Vagina (tissue), 2 donors: ENCODE data around the gene DOCK2. TPM values are rescaled to one million over a fixed set of nuclear protein-coding genes. Genes with fewer than 3 reads are reported as not detected.

Experiments
- DNase-seq, 2 donors: peaks; one replicate each; pipeline ENCODE4 v3.0.0-alpha.2; 2017; ENCODE audit errors: extremely low spot score in 2 of 2
- H3K27ac ChIP-seq: fragments of 200-600 bp; sonication (generic); one replicate; pipeline ENCODE4 v1.5.1; 2019
- H3K27me3 ChIP-seq: fragments of 200-600 bp; sonication (generic); one replicate; pipeline ENCODE4 v1.5.1; 2019
- H3K36me3 ChIP-seq, 2 donors: fragments of 200-600 bp; sonication (generic); one replicate each; pipeline ENCODE4 v1.5.1; 2017 to 2019
- H3K4me1 ChIP-seq: fragments of 200-600 bp; sonication (generic); one replicate; pipeline ENCODE4 v1.5.1; 2019
- H3K4me3 ChIP-seq, 2 donors: fragments of 200-600 bp; sonication (generic); 1 replicate in 1 of 2; 2 replicates in 1 of 2; pipeline ENCODE4 v1.5.1; 2016 to 2019
- H3K9me3 ChIP-seq: fragments of 200-600 bp; sonication (generic); one replicate; pipeline ENCODE4 v1.5.1; 2019
- POLR2A ChIP-seq, 2 donors: fragments of 450-650 bp; IDR thresholded peaks; one replicate each; pipeline ENCODE4 v1.6.1; 2017; ENCODE audit warnings: antibody characterized with exemption in 2 of 2, mild to moderate bottlenecking in 2 of 2, moderate library complexity in 2 of 2
- POLR2AphosphoS5 ChIP-seq, 2 donors: sonication (generic); formaldehyde crosslinking; IDR thresholded peaks; one replicate each; pipeline ENCODE4 v1.9.0; 2017; ENCODE audit warnings: antibody characterized with exemption in 2 of 2, mild to moderate bottlenecking in 2 of 2, low read depth in 1 of 2; ENCODE audit not compliant: insufficient read depth in 1 of 2
- intact Hi-C: fragments of 100-400 bp; cut with DNase I; formaldehyde crosslinking; loops from one replicate; pipeline ENCODE4 v1.15.1; 2023
- total RNA-seq: library from RNA; depleted of rRNA; stranded (reverse); fragments of >200 nt; gene quantifications from one replicate; pipeline ENCODE4 v1.2.3, GENCODE V29; 2016
- TF ChIP-seq, protein P1 (sequence below), 3 experiments: fragments of 450-650 bp in 2 of 3; fragments of 200-600 bp in 1 of 3; sonication (generic) in 1 of 3; IDR thresholded peaks; one replicate each; pipeline ENCODE4 v1.5.1; 2017 to 2019; ENCODE audit warnings: antibody characterized with exemption in 3 of 3, mild to moderate bottlenecking in 2 of 3, moderate library complexity in 2 of 3

DOCK2 gene
- total RNA-seq, 1 donor from 2014 or later = 18.2 TPM

DNA sequence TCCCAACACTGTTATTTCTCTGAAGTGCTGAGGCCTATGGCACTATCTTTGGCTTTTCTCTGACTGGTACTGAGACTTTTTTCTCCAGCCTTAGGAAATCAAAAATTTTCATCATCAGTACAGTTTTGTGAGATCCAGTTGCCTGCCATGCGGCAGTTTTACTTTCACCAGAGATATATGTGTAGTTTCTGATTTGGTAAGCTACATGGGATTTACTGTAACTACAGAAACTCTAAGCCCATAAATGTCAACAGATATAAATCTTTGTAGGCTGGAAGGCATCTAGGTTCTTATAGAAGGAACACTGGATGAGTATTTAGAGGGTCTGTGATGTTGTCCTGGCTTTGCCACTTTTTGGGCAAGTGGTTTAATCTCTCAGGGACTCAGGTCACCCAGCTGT lies 69.0 kb downstream of the DOCK2 start:
- DNase-seq = no peak
- intact Hi-C loops = loop anchor here (10.0 kb wide), 1 partner anchor 279 kb away; the partner anchor contains the start of gene INSYN2B
- TF ChIP-seq POLR2AphosphoS5 (IDR thresholded peaks at IDR 0.05; ENCODE audit: insufficient read depth in 1 of 2, low read depth in 1 of 2) (no peak), POLR2A (IDR thresholded peaks at IDR 0.05) (no peak)
- TF ChIP-seq, protein P1, sequence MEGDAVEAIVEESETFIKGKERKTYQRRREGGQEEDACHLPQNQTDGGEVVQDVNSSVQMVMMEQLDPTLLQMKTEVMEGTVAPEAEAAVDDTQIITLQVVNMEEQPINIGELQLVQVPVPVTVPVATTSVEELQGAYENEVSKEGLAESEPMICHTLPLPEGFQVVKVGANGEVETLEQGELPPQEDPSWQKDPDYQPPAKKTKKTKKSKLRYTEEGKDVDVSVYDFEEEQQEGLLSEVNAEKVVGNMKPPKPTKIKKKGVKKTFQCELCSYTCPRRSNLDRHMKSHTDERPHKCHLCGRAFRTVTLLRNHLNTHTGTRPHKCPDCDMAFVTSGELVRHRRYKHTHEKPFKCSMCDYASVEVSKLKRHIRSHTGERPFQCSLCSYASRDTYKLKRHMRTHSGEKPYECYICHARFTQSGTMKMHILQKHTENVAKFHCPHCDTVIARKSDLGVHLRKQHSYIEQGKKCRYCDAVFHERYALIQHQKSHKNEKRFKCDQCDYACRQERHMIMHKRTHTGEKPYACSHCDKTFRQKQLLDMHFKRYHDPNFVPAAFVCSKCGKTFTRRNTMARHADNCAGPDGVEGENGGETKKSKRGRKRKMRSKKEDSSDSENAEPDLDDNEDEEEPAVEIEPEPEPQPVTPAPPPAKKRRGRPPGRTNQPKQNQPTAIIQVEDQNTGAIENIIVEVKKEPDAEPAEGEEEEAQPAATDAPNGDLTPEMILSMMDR (IDR thresholded peaks at IDR 0.05) = no peak
- Histone ChIP-seq H3K4me1 (no peaks in the 10 kb centered on the region), H3K27me3 (no peaks in the 10 kb centered on the region), H3K27ac (no peak overlapping the region), H3K4me3 (no peak overlapping the region), H3K36me3 (no peaks in the 10 kb centered on the region), H3K9me3 (no peaks in the 10 kb centered on the region)

DNA sequence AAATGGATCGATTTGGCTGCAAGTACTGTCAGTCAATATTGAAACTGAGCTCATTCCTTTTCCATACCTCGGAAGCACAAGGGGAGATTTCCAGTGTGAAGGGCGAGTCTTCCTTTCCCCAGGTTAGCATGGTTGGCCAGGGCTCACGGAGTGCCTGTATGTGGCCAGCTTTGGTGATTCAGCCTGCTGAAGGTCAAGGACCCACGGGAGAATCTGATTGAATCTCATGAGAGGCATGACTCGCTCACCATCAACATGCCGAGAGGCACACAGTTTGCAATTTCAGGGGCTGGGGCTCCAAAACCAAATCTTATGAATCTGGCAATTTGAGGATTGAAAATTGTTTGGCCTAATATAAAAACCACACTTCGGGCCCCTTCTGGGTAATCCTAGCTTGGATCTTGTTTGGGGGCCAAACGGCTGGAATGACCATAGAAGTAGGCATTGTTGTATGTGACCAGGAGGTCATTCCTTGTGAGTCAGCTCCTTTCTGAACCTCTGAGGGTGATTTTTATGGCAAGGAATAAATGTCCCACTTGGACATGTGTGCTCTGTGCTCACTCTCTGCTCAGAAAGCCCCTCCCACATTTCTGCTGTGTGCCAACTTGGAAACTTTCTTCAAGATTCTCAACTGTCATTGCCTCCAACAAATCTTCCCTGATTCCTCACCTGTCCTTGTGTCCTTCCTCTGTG lies 69.8 kb downstream of the DOCK2 start:
- H3K9me3 ChIP-seq = no peaks in the 10 kb centered on the region
- TF ChIP-seq POLR2A (IDR thresholded peaks at IDR 0.05) = no peak
- no peak for TF ChIP-seq POLR2AphosphoS5 (IDR thresholded peaks at IDR 0.05; ENCODE audit: insufficient read depth in 1 of 2, low read depth in 1 of 2)
- intact Hi-C loops = loop anchor here (10.0 kb wide), 1 partner anchor 278 kb away; the partner anchor contains the start of gene INSYN2B

DNA sequence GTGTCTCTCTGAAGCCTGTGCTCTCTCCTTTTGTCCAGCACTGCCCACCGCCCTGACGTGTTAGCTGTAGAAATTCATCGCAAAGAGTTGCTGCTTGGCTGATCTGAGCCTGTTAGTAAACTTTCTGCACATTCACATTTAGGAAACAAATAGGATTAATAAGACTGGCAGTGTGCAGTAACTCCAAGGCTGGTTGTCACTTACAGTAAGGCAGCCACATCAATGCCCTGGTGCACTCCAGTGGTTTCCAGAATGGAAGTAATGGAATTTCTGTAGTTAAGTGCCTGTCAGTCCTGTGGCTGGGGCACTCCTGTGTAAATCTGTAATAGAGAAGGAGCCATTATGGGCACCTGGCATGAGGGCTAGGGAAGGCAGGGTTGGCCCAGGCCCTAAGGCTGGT lies 70.6 kb downstream of the DOCK2 start:
- intact Hi-C loops = loop anchor here (10.0 kb wide), 1 partner anchor 277 kb away; the partner anchor contains the start of gene INSYN2B

More for the DNA sequence above, 69.8 kb downstream of the DOCK2 start:
- DNase-seq = no peak
- Histone ChIP-seq H3K27ac (no peak overlapping the region), H3K36me3 (no peaks in the 10 kb centered on the region), H3K27me3 (no peaks in the 10 kb centered on the region), H3K4me1 (no peaks in the 10 kb centered on the region), H3K4me3 (no peak overlapping the region)

DNA sequence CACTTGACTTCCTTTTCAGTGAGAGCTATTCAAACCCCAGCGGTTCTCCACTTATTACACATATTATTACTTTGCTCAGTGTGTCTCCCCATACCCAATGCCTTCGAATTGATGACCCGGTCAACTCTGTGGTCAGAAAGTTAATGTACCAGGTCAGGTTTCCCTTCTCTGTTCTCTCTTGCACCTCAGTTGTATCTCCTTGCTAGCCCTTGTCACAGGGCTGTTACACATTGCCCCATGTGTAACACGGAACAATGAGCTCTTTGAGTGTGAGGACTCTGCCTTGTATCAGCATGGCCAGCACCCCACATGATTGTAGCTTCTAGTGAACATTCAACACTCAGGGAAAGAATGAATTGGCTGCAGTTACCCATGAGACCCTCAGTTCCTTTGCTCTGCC lies 73.6 kb downstream of the DOCK2 start:
- TF ChIP-seq, protein P1 (IDR thresholded peaks at IDR 0.05) = no peak
- TF ChIP-seq POLR2A (IDR thresholded peaks at IDR 0.05) = no peak
- no peak for TF ChIP-seq POLR2AphosphoS5 (IDR thresholded peaks at IDR 0.05; ENCODE audit: insufficient read depth in 1 of 2, low read depth in 1 of 2)
- H3K4me3 ChIP-seq = no peak overlapping the region
- intact Hi-C loops = no loop called here
- no peaks in the 10 kb centered on the region for H3K27me3 ChIP-seq
- H3K9me3 ChIP-seq = no peaks in the 10 kb centered on the region
- no peak for DNase-seq
- H3K36me3 ChIP-seq = no peaks in the 10 kb centered on the region
- H3K4me1 ChIP-seq = no peaks in the 10 kb centered on the region
- no peak overlapping the region for H3K27ac ChIP-seq

More for the DNA sequence above, 70.6 kb downstream of the DOCK2 start:
- TF ChIP-seq POLR2AphosphoS5 (IDR thresholded peaks at IDR 0.05; ENCODE audit: insufficient read depth in 1 of 2, low read depth in 1 of 2) = no peak
- no peaks in the 10 kb centered on the region for H3K36me3 ChIP-seq
- H3K27me3 ChIP-seq = no peaks in the 10 kb centered on the region
- no peaks in the 10 kb centered on the region for H3K4me1 ChIP-seq
- no peaks in the 10 kb centered on the region for H3K9me3 ChIP-seq
- no peak for DNase-seq
- no peak overlapping the region for H3K4me3 ChIP-seq
- H3K27ac ChIP-seq = no peak overlapping the region

DNA sequence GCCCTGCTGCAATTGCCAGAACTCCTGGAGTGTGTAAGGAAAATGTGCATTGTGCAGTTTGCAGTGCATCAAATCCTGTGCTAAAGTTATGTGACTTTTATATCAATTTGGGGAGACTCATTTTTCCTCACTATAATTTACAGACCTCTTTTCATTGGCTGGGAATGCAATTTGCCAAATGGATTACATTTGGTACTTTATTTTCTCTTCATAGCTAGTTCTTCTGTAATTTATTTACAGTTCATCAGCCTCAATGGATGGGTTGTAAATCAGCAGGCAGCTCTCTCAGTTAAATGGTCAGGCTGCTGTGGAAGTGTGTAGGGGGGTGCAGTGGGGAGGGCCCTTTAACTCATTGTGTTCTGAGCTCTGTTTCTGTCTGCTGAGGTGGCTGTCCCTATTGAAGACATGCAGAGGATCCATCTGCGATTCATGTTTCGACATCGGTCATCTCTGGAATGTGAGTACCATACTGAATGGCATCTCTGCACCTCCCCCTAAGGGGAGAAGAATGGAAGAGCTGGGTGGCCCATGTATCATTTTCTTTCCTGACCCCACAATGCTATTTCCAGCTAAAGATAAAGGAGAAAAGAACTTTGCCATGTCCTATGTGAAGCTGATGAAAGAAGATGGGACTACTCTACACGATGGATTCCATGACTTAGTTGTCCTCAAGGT lies 74.6 kb downstream of the DOCK2 start:
- H3K9me3 ChIP-seq = no peaks in the 10 kb centered on the region
- DNase-seq = no peak
- no peak for TF ChIP-seq POLR2A (IDR thresholded peaks at IDR 0.05)
- TF ChIP-seq, protein P1 (IDR thresholded peaks at IDR 0.05) = no peak
- TF ChIP-seq POLR2AphosphoS5 (IDR thresholded peaks at IDR 0.05; ENCODE audit: insufficient read depth in 1 of 2, low read depth in 1 of 2) = no peak
- H3K36me3 ChIP-seq = no peaks in the 10 kb centered on the region
- intact Hi-C loops = no loop called here
- H3K27me3 ChIP-seq = no peaks in the 10 kb centered on the region
- no peak overlapping the region for H3K4me3 ChIP-seq
- H3K4me1 ChIP-seq = no peaks in the 10 kb centered on the region
- H3K27ac ChIP-seq = no peak overlapping the region

DNA sequence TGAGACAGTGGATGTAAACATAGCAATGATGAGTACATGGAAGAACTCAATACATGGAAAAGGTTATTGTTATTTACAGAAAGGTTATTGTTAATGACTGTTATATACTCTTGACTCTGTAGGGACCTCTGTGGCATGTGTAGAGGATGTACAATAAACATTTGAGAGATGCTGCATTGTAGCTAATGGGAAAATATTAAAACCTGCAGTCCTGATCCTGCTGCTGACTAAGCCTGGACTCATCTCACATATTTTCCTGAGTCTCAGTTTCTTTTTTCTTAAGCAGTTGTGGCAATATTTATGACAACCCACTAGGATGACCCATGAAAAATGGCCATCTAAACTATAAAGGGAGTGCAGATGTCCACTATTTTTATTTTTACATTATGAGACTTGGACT lies 75.4 kb downstream of the DOCK2 start:
- Histone ChIP-seq H3K4me3 (no peak overlapping the region), H3K4me1 (no peaks in the 10 kb centered on the region), H3K9me3 (no peaks in the 10 kb centered on the region), H3K36me3 (no peaks in the 10 kb centered on the region), H3K27ac (no peak overlapping the region), H3K27me3 (no peaks in the 10 kb centered on the region)
- TF ChIP-seq POLR2A (IDR thresholded peaks at IDR 0.05) (no peak), POLR2AphosphoS5 (IDR thresholded peaks at IDR 0.05; ENCODE audit: insufficient read depth in 1 of 2, low read depth in 1 of 2) (no peak)
- TF ChIP-seq, protein P1 (IDR thresholded peaks at IDR 0.05) = no peak
- DNase-seq = no peak
- intact Hi-C loops = no loop called here
